ENCODE results near the gene MFSD11.
A peak's percentile ranks its signal among the peaks of the same experiment; 100 is the strongest.

DNA sequence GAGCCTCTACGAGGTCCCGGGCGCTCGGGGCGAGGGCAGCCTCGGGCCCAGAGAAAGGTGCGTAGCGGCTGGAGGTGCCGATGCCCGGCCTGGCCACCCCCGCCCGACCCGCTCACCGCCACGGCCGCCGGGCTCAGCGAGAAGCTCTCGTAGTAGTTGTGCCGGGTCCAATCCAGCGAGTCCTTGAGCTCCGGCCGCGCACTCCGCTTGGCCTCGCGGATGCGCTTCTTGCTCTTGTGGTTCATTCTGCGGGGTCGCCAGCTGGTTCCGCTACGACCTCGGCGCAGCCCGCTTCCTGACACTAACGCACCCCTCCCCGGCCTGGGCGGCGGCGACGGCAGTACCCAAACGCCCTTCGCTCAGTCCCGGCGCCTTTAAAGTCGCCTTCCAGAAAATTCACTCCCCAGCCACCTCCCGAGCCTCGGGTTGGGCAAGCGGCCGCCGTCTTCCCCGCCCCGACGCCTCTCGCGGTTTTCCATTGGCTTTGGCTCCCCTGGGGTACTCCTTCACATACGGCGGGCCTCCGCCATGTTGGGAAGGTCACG lies 11.6 kb upstream of the MFSD11 start, which contains the start of gene JMJD6:
- TF ChIP-seq POLR2AphosphoS5 (IDR thresholded peaks at IDR 0.05) = peak; percentile 97
- TF ChIP-seq, protein P1, sequence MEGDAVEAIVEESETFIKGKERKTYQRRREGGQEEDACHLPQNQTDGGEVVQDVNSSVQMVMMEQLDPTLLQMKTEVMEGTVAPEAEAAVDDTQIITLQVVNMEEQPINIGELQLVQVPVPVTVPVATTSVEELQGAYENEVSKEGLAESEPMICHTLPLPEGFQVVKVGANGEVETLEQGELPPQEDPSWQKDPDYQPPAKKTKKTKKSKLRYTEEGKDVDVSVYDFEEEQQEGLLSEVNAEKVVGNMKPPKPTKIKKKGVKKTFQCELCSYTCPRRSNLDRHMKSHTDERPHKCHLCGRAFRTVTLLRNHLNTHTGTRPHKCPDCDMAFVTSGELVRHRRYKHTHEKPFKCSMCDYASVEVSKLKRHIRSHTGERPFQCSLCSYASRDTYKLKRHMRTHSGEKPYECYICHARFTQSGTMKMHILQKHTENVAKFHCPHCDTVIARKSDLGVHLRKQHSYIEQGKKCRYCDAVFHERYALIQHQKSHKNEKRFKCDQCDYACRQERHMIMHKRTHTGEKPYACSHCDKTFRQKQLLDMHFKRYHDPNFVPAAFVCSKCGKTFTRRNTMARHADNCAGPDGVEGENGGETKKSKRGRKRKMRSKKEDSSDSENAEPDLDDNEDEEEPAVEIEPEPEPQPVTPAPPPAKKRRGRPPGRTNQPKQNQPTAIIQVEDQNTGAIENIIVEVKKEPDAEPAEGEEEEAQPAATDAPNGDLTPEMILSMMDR (IDR thresholded peaks at IDR 0.05) = no peak
- TF ChIP-seq POLR2A (IDR thresholded peaks at IDR 0.05) = peak; percentile 98
- TF ChIP-seq EP300 (IDR thresholded peaks at IDR 0.05; ENCODE audit: low read depth) = no peak
